Measurements from ENCODE around the gene VSIG10L2. TPM values are rescaled to one million over a fixed set of nuclear protein-coding genes. Genes with fewer than 3 reads are reported as not detected.

The VSIG10L2 gene
- total RNA-seq, 1 experiment from 2014 or later = not detected

GRCh38 chr11:125925804-125926203 is 20.0 kb upstream of the VSIG10L2 start:
- no peak for ATAC-seq
- Histone ChIP-seq H4K20me1 (ENCODE audit: insufficient read depth) (no peaks in the 10 kb centered on the region), H3K9ac (ENCODE audit: low read length) (no peak overlapping the region), H3K4me1 (ENCODE audit: control insufficient read depth in 1 of 2, insufficient read depth in 2 of 2, low read length in 2 of 2) (no peaks in the 10 kb centered on the region), H3K79me2 (ENCODE audit: insufficient read depth, low read length) (no peaks in the 10 kb centered on the region), H3K4me2 (ENCODE audit: low read length) (no peak overlapping the region), H3K27ac (ENCODE audit: low read depth, low read length) (no peak overlapping the region), H3K36me3 (ENCODE audit: control insufficient read depth in 1 of 2, insufficient read depth in 2 of 2, low read length in 2 of 2) (no peaks in the 10 kb centered on the region), H3K9me2 (ENCODE audit: insufficient read depth) (no peaks in the 10 kb centered on the region), H2AFZ (ENCODE audit: low read depth, low read length, poor library complexity, severe bottlenecking) (no peak overlapping the region), H3K9me3 (ENCODE audit: control insufficient read depth in 1 of 2, insufficient read depth in 1 of 2, low read depth in 1 of 2, low read length in 2 of 2) (no peaks in the 10 kb centered on the region), H3K4me3 (replicated peaks in 1 of 2; ENCODE audit: low read depth in 1 of 2, low read length in 2 of 2) (no peak overlapping the region), H3K27me3 (ENCODE audit: insufficient read depth, low read length) (no peaks in the 10 kb centered on the region)
- DNase-seq (ENCODE audit: low read depth, low spot score) = no peak
- BruUV-seq (replicated peaks) = no TSS peak
- POLR2A ChIA-PET = no interaction called here
- TF ChIP-seq POLR2AphosphoS5 (IDR thresholded peaks at IDR 0.05; ENCODE audit: low read depth, low read length) (no peak), EZH2 (IDR thresholded peaks at IDR 0.05) (no peak), MAX (IDR thresholded peaks at IDR 0.05) (no peak), SRF (IDR thresholded peaks at IDR 0.05; ENCODE audit: low read depth) (no peak), SP1 (IDR thresholded peaks at IDR 0.05; ENCODE audit: low read depth) (no peak), CTCF (IDR thresholded peaks at IDR 0.05 in 2 of 3, conservative IDR thresholded peaks at IDR 0.05 in 1 of 3; ENCODE audit: borderline replicate concordance in 1 of 3, insufficient read depth in 1 of 3, low read depth in 2 of 3, low read length in 2 of 3) (no peak), POLR2A (IDR thresholded peaks at IDR 0.05; ENCODE audit: borderline replicate concordance, extremely low read depth, insufficient read depth, insufficient read length) (no peak), CBX3 (IDR thresholded peaks at IDR 0.05; ENCODE audit: low read depth) (no peak), CEBPB (IDR thresholded peaks at IDR 0.05; ENCODE audit: low read depth) (no peak), TCF7L2 (IDR thresholded peaks at IDR 0.05; ENCODE audit: borderline replicate concordance, extremely low read depth, insufficient read depth, insufficient read length) (no peak), ZBTB33 (IDR thresholded peaks at IDR 0.05; ENCODE audit: extremely low read depth, insufficient replicate concordance, low read length) (no peak)
- intact Hi-C loops (cut with micrococcal nuclease) = no loop called here
- CTCF ChIA-PET = interaction anchor here (1.2 kb wide), 1 partner anchor 268 kb away, joined by 7 read pairs; no protein-coding TSS in a partner anchor
- RAD21 ChIA-PET (ENCODE audit: low non-redundant PET in 1 of 2, low total read pairs in 2 of 2, uncharacterized antibody in 2 of 2, unreplicated experiment in 2 of 2) = no interaction called here
